H9 (cell line): ENCODE data around the gene GPR150. TPM values are rescaled to one million over a fixed set of nuclear protein-coding genes. Genes with fewer than 3 reads are reported as not detected.

Experiments
- DNase-seq: peaks from one replicate; pipeline ENCODE4 v3.0.0-alpha.2; 2017
- H2AFZ ChIP-seq: one replicate; pipeline ENCODE4 v1.6.1; 2013; ENCODE audit warnings: mild to moderate bottlenecking, low read length, control low read depth, moderate library complexity
- H2AK5ac ChIP-seq: 2 replicates; pipeline ENCODE4 v1.6.1; 2013; ENCODE audit warnings: low read length, control low read depth, mixed read lengths; ENCODE audit not compliant: insufficient read length
- H2BK120ac ChIP-seq: one replicate; pipeline ENCODE4 v1.6.1; 2013; ENCODE audit warnings: low read depth, mild to moderate bottlenecking, low read length, control low read depth, inconsistent platforms; ENCODE audit not compliant: poor library complexity, severe bottlenecking
- H2BK12ac ChIP-seq: 2 replicates; pipeline ENCODE4 v1.6.1; 2013; ENCODE audit warnings: low read length, control low read depth, mixed read lengths, low read depth; ENCODE audit not compliant: insufficient read length
- H2BK15ac ChIP-seq: 2 replicates; pipeline ENCODE4 v1.6.1; 2013; ENCODE audit warnings: low read depth, low read length, control low read depth
- H2BK20ac ChIP-seq: one replicate; pipeline ENCODE4 v1.6.1; 2013; ENCODE audit warnings: low read depth, mild to moderate bottlenecking, low read length, control low read depth, inconsistent platforms; ENCODE audit not compliant: poor library complexity, severe bottlenecking
- H2BK5ac ChIP-seq: 2 replicates; pipeline ENCODE4 v1.6.1; 2013; ENCODE audit warnings: low read length, control low read depth, mixed read lengths; ENCODE audit not compliant: insufficient read length
- H3K14ac ChIP-seq: 2 replicates; pipeline ENCODE4 v1.6.1; 2013; ENCODE audit warnings: low read length, control low read depth; ENCODE audit not compliant: insufficient read depth
- H3K18ac ChIP-seq: 2 replicates; pipeline ENCODE4 v1.6.1; 2013; ENCODE audit warnings: low read depth, mild to moderate bottlenecking, mixed read lengths, low read length, control low read depth; ENCODE audit not compliant: insufficient read length
- H3K23ac ChIP-seq: 2 replicates; pipeline ENCODE4 v1.6.1; 2013; ENCODE audit warnings: low read length, control low read depth, mixed read lengths, low read depth; ENCODE audit not compliant: insufficient read length
- H3K23me2 ChIP-seq: 2 replicates; pipeline ENCODE4 v1.6.1; 2013; ENCODE audit warnings: low read depth, mild to moderate bottlenecking, mixed read lengths, low read length, control low read depth; ENCODE audit not compliant: insufficient read length, poor library complexity, severe bottlenecking
- H3K27ac ChIP-seq: 2 replicates; pipeline ENCODE4 v1.5.1; 2013; ENCODE audit warnings: low read length, control low read depth, mixed read lengths, low read depth; ENCODE audit not compliant: insufficient read length
- H3K27me3 ChIP-seq: 2 replicates; pipeline ENCODE4 v1.6.1; 2013; ENCODE audit warnings: low read length, control low read depth, inconsistent platforms; ENCODE audit not compliant: insufficient read depth
- H3K4ac ChIP-seq: 2 replicates; pipeline ENCODE4 v1.6.1; 2013; ENCODE audit warnings: low read depth, mild to moderate bottlenecking, control low read depth, inconsistent platforms, low read length, moderate library complexity
- H3K4me1 ChIP-seq: 2 replicates; pipeline ENCODE4 v1.6.1; 2013; ENCODE audit warnings: low read length, control low read depth, inconsistent platforms; ENCODE audit not compliant: insufficient read depth
- H3K4me2 ChIP-seq: 2 replicates; pipeline ENCODE4 v1.6.1; 2013; ENCODE audit warnings: low read length, control low read depth, mixed read lengths; ENCODE audit not compliant: insufficient read length, insufficient read depth
- H3K56ac ChIP-seq: 2 replicates; pipeline ENCODE4 v1.6.1; 2013; ENCODE audit warnings: low read depth, mild to moderate bottlenecking, mixed read lengths, low read length, control low read depth; ENCODE audit not compliant: insufficient read length
- H3K79me1 ChIP-seq: 2 replicates; pipeline ENCODE4 v1.6.1; 2013; ENCODE audit warnings: low read depth, mild to moderate bottlenecking, moderate library complexity, low read length, control low read depth, inconsistent platforms; ENCODE audit not compliant: insufficient read depth, poor library complexity, severe bottlenecking
- H3K79me2 ChIP-seq: 2 replicates; pipeline ENCODE4 v1.6.1; 2013; ENCODE audit warnings: low read length, control low read depth, inconsistent platforms; ENCODE audit not compliant: insufficient read depth
- H3K9ac ChIP-seq: 2 replicates; pipeline ENCODE4 v1.6.1; 2013; ENCODE audit warnings: low read length, control low read depth, mixed read lengths; ENCODE audit not compliant: insufficient read length; ENCODE audit errors: extremely low read depth
- H3K9me3 ChIP-seq: one replicate; pipeline ENCODE4 v1.6.1; 2013; ENCODE audit warnings: low read depth, low read length, inconsistent platforms; ENCODE audit not compliant: control insufficient read depth
- H3T11ph ChIP-seq: one replicate; pipeline ENCODE4 v1.6.1; 2013; ENCODE audit warnings: mild to moderate bottlenecking, low read length, control low read depth, inconsistent platforms
- H4K20me1 ChIP-seq: one replicate; pipeline ENCODE4 v1.6.1; 2013; ENCODE audit not compliant: control insufficient read depth, insufficient read length, insufficient read depth
- H4K5ac ChIP-seq: 2 replicates; pipeline ENCODE4 v1.6.1; 2013; ENCODE audit warnings: low read depth, mild to moderate bottlenecking, mixed read lengths, low read length, control low read depth; ENCODE audit not compliant: insufficient read length
- H4K8ac ChIP-seq: replicated peaks from 2 replicates; pipeline ENCODE4 v1.6.1; 2013; ENCODE audit warnings: low read length, control low read depth, mixed read lengths, low read depth; ENCODE audit not compliant: insufficient read length
- H4K91ac ChIP-seq: 2 replicates; pipeline ENCODE4 v1.6.1; 2013; ENCODE audit warnings: low read depth, mild to moderate bottlenecking, moderate library complexity, mixed read lengths, low read length, control low read depth; ENCODE audit not compliant: insufficient read length
- H3K27ac Mint-ChIP-seq, 3 experiments: 2 replicates in 2 of 3; 3 replicates in 1 of 3; pipeline ENCODE4 v1.8.0; 2020 to 2021; ENCODE audit warnings: mixed read lengths in 3 of 3, mild to moderate bottlenecking in 1 of 3, moderate library complexity in 1 of 3
- H3K27me3 Mint-ChIP-seq: 2 replicates; pipeline ENCODE4 v1.8.0; 2021; ENCODE audit warnings: low read depth, mild to moderate bottlenecking, moderate library complexity, mixed read lengths
- H3K36me3 Mint-ChIP-seq, 3 experiments: 2 replicates in 2 of 3; 3 replicates in 1 of 3; pipeline ENCODE4 v1.8.0; 2020 to 2021; ENCODE audit warnings: low read depth in 3 of 3, mixed read lengths in 3 of 3; ENCODE audit not compliant: insufficient read depth in 1 of 3
- H3K4me1 Mint-ChIP-seq, 2 experiments: 2 replicates each; pipeline ENCODE4 v1.8.0; 2020; ENCODE audit warnings: mixed read lengths in 2 of 2
- H3K4me3 Mint-ChIP-seq, 2 experiments: 2 replicates in 1 of 2; 3 replicates in 1 of 2; pipeline ENCODE4 v1.8.0; 2020 to 2021; ENCODE audit warnings: mild to moderate bottlenecking in 2 of 2, mixed read lengths in 2 of 2, moderate library complexity in 1 of 2
- H3K9me3 Mint-ChIP-seq, 2 experiments: 2 replicates in 1 of 2; 3 replicates in 1 of 2; pipeline ENCODE4 v1.8.0; 2020; ENCODE audit warnings: mild to moderate bottlenecking in 2 of 2, mixed read lengths in 2 of 2, moderate library complexity in 1 of 2
- CTCF ChIP-seq: fragments of 200-600 bp; sonication (generic); conservative IDR thresholded peaks from 3 replicates; pipeline ENCODE4 v1.8.0; 2021; ENCODE audit warnings: antibody characterized with exemption, mild to moderate bottlenecking
- WGBS: extraction: QIAGEN DNeasy Blood & Tissue Kit; methylation state at CpG from one replicate; pipeline ENCODE4 v1.1.7; 2013; ENCODE audit warnings: missing lambda C conversion rate, low lambda C conversion rate, mixed read lengths; ENCODE audit not compliant: insufficient read length; ENCODE audit errors: extremely low coverage; 5-methylcytosine and 5-hydroxymethylcytosine counted together
- total RNA-seq: library from RNA; stranded (reverse); gene quantifications from 2 replicates; pipeline ENCODE4 v1.2.1, GENCODE V29; 2021

GPR150 gene
- total RNA-seq, 1 experiment from 2014 or later: not detected

- Mint-ChIP-seq H3K27me3 (peaks cover 63% of the 10 kb centered on the region), H3K27ac (no peak overlapping the region)
- H3K27me3 ChIP-seq: peaks cover 23% of the 10 kb centered on the region
Measured at GRCh38 chr5:95619096-95619495, 791 bp upstream of the GPR150 start.

More at GRCh38 chr5:95619096-95619495, 791 bp upstream of the GPR150 start:
- Histone ChIP-seq H3K79me2 (no peaks in the 10 kb centered on the region), H3K14ac (no peak overlapping the region), H2BK20ac (no peak overlapping the region), H3K9me3 (no peaks in the 10 kb centered on the region), H2AFZ (no peak overlapping the region), H4K91ac (no peak overlapping the region), H4K8ac (no peak overlapping the region), H3T11ph (no peak overlapping the region), H2BK5ac (no peak overlapping the region), H4K5ac (no peak overlapping the region), H3K27ac (no peak overlapping the region), H3K79me1 (no peaks in the 10 kb centered on the region), H3K23ac (no peak overlapping the region), H2AK5ac (no peak overlapping the region), H3K4ac (no peak overlapping the region), H3K18ac (no peak overlapping the region), H3K23me2 (peaks cover 13% of the 10 kb centered on the region), H2BK15ac (no peak overlapping the region), H4K20me1 (no peaks in the 10 kb centered on the region), H3K4me1 (no peaks in the 10 kb centered on the region), H3K9ac (no peak overlapping the region), H3K4me2 (no peak overlapping the region), H3K56ac (no peak overlapping the region), H2BK120ac (no peak overlapping the region), H2BK12ac (no peak overlapping the region)
- Mint-ChIP-seq H3K36me3 (peaks cover 0 to 3% (median 0%) of the 10 kb centered on the region in 3 experiments; a peak in 3 of 7 replicates), H3K9me3 (peaks cover 0 to 5% of the 10 kb centered on the region in 2 experiments; a peak in 1 of 5 replicates), H3K4me3 (no peak overlapping the region; a peak in 1 of 5 replicates), H3K4me1 (peaks cover 14% of the 10 kb centered on the region in 2 experiments)
- DNase-seq: no peak
- no CpG with 5 or more reads among the region's 4 CpGs for WGBS
- no peak for TF ChIP-seq CTCF
